ENCODE data around the gene ABLIM3. TPM values are rescaled to one million over a fixed set of nuclear protein-coding genes. Genes with fewer than 3 reads are reported as not detected.
A peak's percentile ranks its signal among the peaks of the same experiment; 100 is the strongest.
"Not testable (repeated sequence)": the region's sequence is repeated elsewhere in the genome, so short reads cannot be mapped to it uniquely, and the experiment has no call there.

Gene ABLIM3
- polyA plus RNA-seq, 1 donor, result 7.2 TPM

GRCh38 chr5:149172709-149173505, 31.6 kb downstream of the ABLIM3 start:
- WGBS (ENCODE audit: insufficient coverage, low lambda C conversion rate), result 90% methylated on average over 2 of the region's 6 CpGs
- H3K4me1 ChIP-seq (ENCODE audit: control insufficient read depth, insufficient read depth, low read length), result no peaks in the 10 kb centered on the region
- DNase-seq, result no peak
- H3K9me3 ChIP-seq (ENCODE audit: control insufficient read depth, low read depth, low read length), result no peaks in the 10 kb centered on the region
- H3K27me3 ChIP-seq (ENCODE audit: control insufficient read depth, insufficient read depth, low read length), result peaks cover 8% of the 10 kb centered on the region
- no peaks in the 10 kb centered on the region for H3K36me3 ChIP-seq (ENCODE audit: control insufficient read depth, insufficient read depth, low read length)
- H3K27ac ChIP-seq (ENCODE audit: low read length), result no peak overlapping the region
- H3K4me3 ChIP-seq (ENCODE audit: low read length), result no peak overlapping the region

GRCh38 chr5:149174847-149175234, 33.5 kb downstream of the ABLIM3 start:
- Histone ChIP-seq H3K27ac (ENCODE audit: low read length) (no peak overlapping the region), H3K9me3 (ENCODE audit: control insufficient read depth, low read depth, low read length) (no peaks in the 10 kb centered on the region), H3K4me1 (ENCODE audit: control insufficient read depth, insufficient read depth, low read length) (no peaks in the 10 kb centered on the region), H3K27me3 (ENCODE audit: control insufficient read depth, insufficient read depth, low read length) (peaks cover 16% of the 10 kb centered on the region), H3K4me3 (ENCODE audit: low read length) (no peak overlapping the region), H3K36me3 (ENCODE audit: control insufficient read depth, insufficient read depth, low read length) (no peaks in the 10 kb centered on the region)
- 83% methylated on average over 2 of the region's 3 CpGs for WGBS (ENCODE audit: insufficient coverage, low lambda C conversion rate)
- DNase-seq, result no peak

- Histone ChIP-seq H3K9me3 (ENCODE audit: control insufficient read depth, low read depth, low read length) (no peaks in the 10 kb centered on the region), H3K27me3 (ENCODE audit: control insufficient read depth, insufficient read depth, low read length) (peaks cover 18% of the 10 kb centered on the region), H3K4me3 (ENCODE audit: low read length) (no peak overlapping the region), H3K4me1 (ENCODE audit: control insufficient read depth, insufficient read depth, low read length) (no peaks in the 10 kb centered on the region), H3K27ac (ENCODE audit: low read length) (no peak overlapping the region), H3K36me3 (ENCODE audit: control insufficient read depth, insufficient read depth, low read length) (no peaks in the 10 kb centered on the region)
- peak in 1 of 2 donors; percentile 9 for DNase-seq
- no CpG with 5 or more reads among the region's 12 CpGs for WGBS (ENCODE audit: insufficient coverage, low lambda C conversion rate)
Observed at GRCh38 chr5:149175346-149176105, 34.2 kb downstream of the ABLIM3 start.

- H3K27me3 ChIP-seq (ENCODE audit: control insufficient read depth, insufficient read depth, low read length), result peaks cover 16% of the 10 kb centered on the region
- H3K9me3 ChIP-seq (ENCODE audit: control insufficient read depth, low read depth, low read length), result no peaks in the 10 kb centered on the region
- no peak for DNase-seq
- H3K36me3 ChIP-seq (ENCODE audit: control insufficient read depth, insufficient read depth, low read length), result no peaks in the 10 kb centered on the region
- no peaks in the 10 kb centered on the region for H3K4me1 ChIP-seq (ENCODE audit: control insufficient read depth, insufficient read depth, low read length)
- no peak overlapping the region for H3K27ac ChIP-seq (ENCODE audit: low read length)
- no peak overlapping the region for H3K4me3 ChIP-seq (ENCODE audit: low read length)
Observed at GRCh38 chr5:149177339-149177843, 36.1 kb downstream of the ABLIM3 start.

GRCh38 chr5:149177911-149178565, 36.7 kb downstream of the ABLIM3 start:
- Histone ChIP-seq H3K4me1 (ENCODE audit: control insufficient read depth, insufficient read depth, low read length) (no peaks in the 10 kb centered on the region), H3K36me3 (ENCODE audit: control insufficient read depth, insufficient read depth, low read length) (no peaks in the 10 kb centered on the region), H3K27me3 (ENCODE audit: control insufficient read depth, insufficient read depth, low read length) (peaks cover 16% of the 10 kb centered on the region), H3K27ac (ENCODE audit: low read length) (no peak overlapping the region), H3K4me3 (ENCODE audit: low read length) (no peak overlapping the region), H3K9me3 (ENCODE audit: control insufficient read depth, low read depth, low read length) (no peaks in the 10 kb centered on the region)
- 83% methylated on average over 1 of the region's 8 CpGs for WGBS (ENCODE audit: insufficient coverage, low lambda C conversion rate)
- no peak for DNase-seq

GRCh38 chr5:149181732-149182131, 40.4 kb downstream of the ABLIM3 start:
- Histone ChIP-seq H3K27me3 (ENCODE audit: control insufficient read depth, insufficient read depth, low read length) (peaks cover 14% of the 10 kb centered on the region), H3K9me3 (ENCODE audit: control insufficient read depth, low read depth, low read length) (no peaks in the 10 kb centered on the region), H3K4me3 (ENCODE audit: low read length) (no peak overlapping the region), H3K4me1 (ENCODE audit: control insufficient read depth, insufficient read depth, low read length) (no peaks in the 10 kb centered on the region), H3K36me3 (ENCODE audit: control insufficient read depth, insufficient read depth, low read length) (no peaks in the 10 kb centered on the region), H3K27ac (ENCODE audit: low read length) (no peak overlapping the region)
- DNase-seq, result no peak
- WGBS (ENCODE audit: insufficient coverage, low lambda C conversion rate), result 100% methylated on average over 1 of the region's 2 CpGs

GRCh38 chr5:149182241-149182640, 40.9 kb downstream of the ABLIM3 start:
- Histone ChIP-seq H3K9me3 (ENCODE audit: control insufficient read depth, low read depth, low read length) (no peaks in the 10 kb centered on the region), H3K27ac (ENCODE audit: low read length) (no peak overlapping the region), H3K4me3 (ENCODE audit: low read length) (no peak overlapping the region), H3K36me3 (ENCODE audit: control insufficient read depth, insufficient read depth, low read length) (no peaks in the 10 kb centered on the region), H3K4me1 (ENCODE audit: control insufficient read depth, insufficient read depth, low read length) (no peaks in the 10 kb centered on the region), H3K27me3 (ENCODE audit: control insufficient read depth, insufficient read depth, low read length) (peaks cover 12% of the 10 kb centered on the region)
- no peak for DNase-seq
- WGBS (ENCODE audit: insufficient coverage, low lambda C conversion rate), result no CpG with 5 or more reads among the region's 1 CpG

GRCh38 chr5:149185067-149185466, 43.8 kb downstream of the ABLIM3 start:
- H3K36me3 ChIP-seq (ENCODE audit: control insufficient read depth, insufficient read depth, low read length), result no peaks in the 10 kb centered on the region
- H3K4me1 ChIP-seq (ENCODE audit: control insufficient read depth, insufficient read depth, low read length), result no peaks in the 10 kb centered on the region
- WGBS (ENCODE audit: insufficient coverage, low lambda C conversion rate), result no CpG with 5 or more reads among the region's 3 CpGs
- no peak for DNase-seq
- H3K4me3 ChIP-seq (ENCODE audit: low read length), result no peak overlapping the region
- H3K27me3 ChIP-seq (ENCODE audit: control insufficient read depth, insufficient read depth, low read length), result peaks cover 2% of the 10 kb centered on the region
- H3K27ac ChIP-seq (ENCODE audit: low read length), result no peak overlapping the region
- no peaks in the 10 kb centered on the region for H3K9me3 ChIP-seq (ENCODE audit: control insufficient read depth, low read depth, low read length)

- no peaks in the 10 kb centered on the region for H3K36me3 ChIP-seq (ENCODE audit: control insufficient read depth, insufficient read depth, low read length)
- 67% methylated on average over 1 of the region's 2 CpGs for WGBS (ENCODE audit: insufficient coverage, low lambda C conversion rate)
- H3K27ac ChIP-seq (ENCODE audit: low read length), result no peak overlapping the region
- H3K27me3 ChIP-seq (ENCODE audit: control insufficient read depth, insufficient read depth, low read length), result no peaks in the 10 kb centered on the region
- no peaks in the 10 kb centered on the region for H3K4me1 ChIP-seq (ENCODE audit: control insufficient read depth, insufficient read depth, low read length)
- no peak overlapping the region for H3K4me3 ChIP-seq (ENCODE audit: low read length)
- no peak for DNase-seq
- no peaks in the 10 kb centered on the region for H3K9me3 ChIP-seq (ENCODE audit: control insufficient read depth, low read depth, low read length)
Observed at GRCh38 chr5:149186506-149186905, 45.2 kb downstream of the ABLIM3 start.

GRCh38 chr5:149187617-149188016, 46.3 kb downstream of the ABLIM3 start:
- not testable (repeated sequence) for H3K27me3 ChIP-seq (ENCODE audit: control insufficient read depth, insufficient read depth, low read length); H3K27ac ChIP-seq (ENCODE audit: low read length); H3K36me3 ChIP-seq (ENCODE audit: control insufficient read depth, insufficient read depth, low read length); H3K4me3 ChIP-seq (ENCODE audit: low read length); H3K9me3 ChIP-seq (ENCODE audit: control insufficient read depth, low read depth, low read length); H3K4me1 ChIP-seq (ENCODE audit: control insufficient read depth, insufficient read depth, low read length); DNase-seq
- 57% methylated on average over 2 of the region's 10 CpGs for WGBS (ENCODE audit: insufficient coverage, low lambda C conversion rate)
